B cell (primary cell): Measurements from ENCODE around the gene NDUFS6. TPM values are rescaled to one million over a fixed set of nuclear protein-coding genes. Genes with fewer than 3 reads are reported as not detected.

Source experiments
- ATAC-seq: fragments of 200-7000 bp; cut with Tn5 transposase; one replicate; pipeline ENCODE4 v1.10.0; 2021; ENCODE audit warnings: low read depth, mild to moderate bottlenecking, moderate number of reproducible peaks, moderate library complexity
- CTCF ChIA-PET: fragments of 350-600 bp; sonication (Branson Sonifier 250); formaldehyde crosslinking; loops from one replicate; lab custom pipeline; 2021; ENCODE audit warnings: antibody characterized with exemption, inconsistent platforms; lab: Charles Lee
- POLR2A ChIA-PET: fragments of 350-600 bp; sonication (Branson Sonifier 250); formaldehyde crosslinking; loops from one replicate; lab custom pipeline; 2021; ENCODE audit warnings: antibody characterized with exemption; lab: Charles Lee
- DNase-seq: peaks from one replicate; pipeline ENCODE4 v3.0.0; 2013
- H2AFZ ChIP-seq: 2 replicates; pipeline ENCODE4 v1.6.1; 2012; ENCODE audit warnings: mild to moderate bottlenecking, low read depth, low read length; ENCODE audit not compliant: insufficient read depth, poor library complexity, severe bottlenecking
- H3K27ac ChIP-seq, 2 donors: 1 replicate in 1 of 2; 2 replicates in 1 of 2; pipeline ENCODE4 v1.5.1; 2012 to 2013; ENCODE audit warnings: low read length in 2 of 2, mild to moderate bottlenecking in 2 of 2, moderate library complexity in 1 of 2
- H3K27me3 ChIP-seq, 4 experiments: fragments of 200-600 bp in 1 of 4; sonication (generic) in 1 of 4; replicated peaks in 1 of 4; 1 replicate in 2 of 4; 2 replicates in 2 of 4; pipeline versions ENCODE4 v1.6.1 to v1.7.0; 2013 to 2016; ENCODE audit warnings: low read length in 3 of 4, mild to moderate bottlenecking in 2 of 4, mixed read lengths in 1 of 4, moderate library complexity in 1 of 4; ENCODE audit not compliant: insufficient read depth in 4 of 4, control insufficient read depth in 3 of 4; ENCODE audit errors: control extremely low read depth in 1 of 4
- H3K36me3 ChIP-seq, 2 experiments: replicated peaks in 1 of 2; 1 replicate in 1 of 2; 2 replicates in 1 of 2; pipeline versions ENCODE4 v1.6.1 to v1.7.1; 2013; ENCODE audit warnings: low read length in 1 of 2; ENCODE audit not compliant: insufficient read depth in 2 of 2, control insufficient read depth in 1 of 2; ENCODE audit errors: control extremely low read depth in 1 of 2, extremely low read depth in 1 of 2
- H3K4me1 ChIP-seq, 2 donors: fragments of 200-600 bp in 1 of 2; sonication (generic) in 1 of 2; 1 replicate in 1 of 2; 2 replicates in 1 of 2; pipeline versions ENCODE4 v1.5.1 to v1.6.1; 2013 to 2017; ENCODE audit warnings: low read length in 2 of 2; ENCODE audit not compliant: control insufficient read depth in 2 of 2, insufficient read depth in 2 of 2
- H3K4me2 ChIP-seq: replicated peaks from 2 replicates; pipeline ENCODE3; 2012; ENCODE audit warnings: mild to moderate bottlenecking, low read depth, low read length; ENCODE audit not compliant: poor library complexity, severe bottlenecking
- H3K4me3 ChIP-seq, 5 experiments: fragments of 200-600 bp in 1 of 5; sonication (generic) in 1 of 5; 1 replicate in 3 of 5; 2 replicates in 2 of 5; pipeline versions ENCODE4 v1.5.1 to v1.7.0; 2011 to 2016; ENCODE audit warnings: low read length in 4 of 5, mild to moderate bottlenecking in 4 of 5, low read depth in 2 of 5, control low read depth in 1 of 5, moderate library complexity in 1 of 5; ENCODE audit not compliant: insufficient read depth in 1 of 5; ENCODE audit errors: control extremely low read depth in 1 of 5, extremely low read depth in 1 of 5
- H3K79me2 ChIP-seq: fragments of 200-600 bp; sonication (generic); one replicate; pipeline ENCODE4 v1.6.0; 2016; ENCODE audit warnings: low read length; ENCODE audit not compliant: control insufficient read depth, insufficient read depth
- H3K9ac ChIP-seq: fragments of 200-600 bp; sonication (generic); 2 replicates; pipeline ENCODE4 v1.6.1; 2017; ENCODE audit warnings: mild to moderate bottlenecking, low read length, moderate library complexity
- H3K9me3 ChIP-seq, 3 donors: one replicate each; pipeline versions ENCODE4 v1.6.1 to v1.7.1; 2013; ENCODE audit warnings: low read length in 2 of 3; ENCODE audit not compliant: control insufficient read depth in 2 of 3, insufficient read depth in 1 of 3; ENCODE audit errors: control extremely low read depth in 1 of 3
- H4K20me1 ChIP-seq: 2 replicates; pipeline ENCODE4 v1.6.0; 2012; ENCODE audit warnings: mild to moderate bottlenecking, low read length; ENCODE audit not compliant: insufficient read depth, control insufficient read depth, poor library complexity, severe bottlenecking
- H3K27ac Mint-ChIP-seq: one replicate; pipeline ENCODE4 v1.8.0; 2021; ENCODE audit warnings: mixed read lengths
- H3K27me3 Mint-ChIP-seq: one replicate; pipeline ENCODE4 v1.8.0; 2021; ENCODE audit warnings: mixed read lengths
- H3K4me1 Mint-ChIP-seq: one replicate; pipeline ENCODE4 v1.8.0; 2021; ENCODE audit warnings: mixed read lengths
- H3K4me3 Mint-ChIP-seq: one replicate; pipeline ENCODE4 v1.8.0; 2021; ENCODE audit warnings: mixed read lengths
- H3K9me3 Mint-ChIP-seq: one replicate; pipeline ENCODE4 v1.8.0; 2022; ENCODE audit warnings: mixed read lengths; ENCODE audit not compliant: insufficient read depth
- EZH2 ChIP-seq: IDR thresholded peaks from 2 replicates; pipeline ENCODE4 v1.6.1; 2012; ENCODE audit warnings: borderline replicate concordance, low read depth, mild to moderate bottlenecking, moderate library complexity, low read length; ENCODE audit not compliant: insufficient read depth, poor library complexity, severe bottlenecking
- WGBS: methylation state at CpG from one replicate; pipeline ENCODE4 v1.1.5; 2013; ENCODE audit warnings: missing lambda C conversion rate; ENCODE audit not compliant: insufficient coverage; 5-methylcytosine and 5-hydroxymethylcytosine counted together
- intact Hi-C: fragments of 100-400 bp; cut with micrococcal nuclease; formaldehyde crosslinking; loops from one replicate; pipeline ENCODE4 v1.10.0; 2022
- polyA plus RNA-seq: library from polyadenylated mRNA; depleted of rRNA; stranded (reverse); fragments of >200 nt; gene quantifications from 2 replicates; pipeline ENCODE4 v1.2.3, GENCODE V29; 2012
- total RNA-seq, 2 donors: library from RNA; stranded (reverse); fragments of 120-200 nt in 1 of 2; gene quantifications; 1 replicate in 1 of 2; 2 replicates in 1 of 2; pipeline versions ENCODE4 v1.2.3 to v1.2.4, GENCODE V29; 2013 to 2022
- TF ChIP-seq, protein P1 (sequence below): fragments of 200-600 bp; IDR thresholded peaks from one replicate; pipeline ENCODE4 v1.8.0; 2022; ENCODE audit warnings: antibody characterized with exemption, mild to moderate bottlenecking

The NDUFS6 gene
- total and polyA plus RNA-seq, 2 donors (not counting 1 experiment from before 2014, with no cell fraction given) = 16.9 to 18.0 TPM

DNA sequence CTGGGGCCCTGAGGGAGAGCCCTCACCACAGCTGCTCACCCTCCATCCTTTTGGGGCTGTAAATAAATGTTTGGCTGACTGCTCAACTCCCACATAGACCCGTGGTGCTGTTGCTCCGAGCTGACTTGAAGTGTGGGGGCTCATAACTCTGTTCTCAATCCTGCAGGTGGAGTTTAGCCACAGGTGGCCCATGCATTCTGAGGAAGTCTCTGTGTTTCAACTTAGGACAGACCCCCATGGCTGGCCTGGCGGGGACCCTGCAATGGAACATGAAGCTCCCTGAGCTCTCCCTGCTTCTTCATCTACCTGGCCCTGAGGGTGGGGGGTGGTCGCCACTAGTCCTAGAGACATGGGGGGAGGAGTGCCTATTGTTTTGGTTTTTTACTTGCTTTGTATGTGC lies 19.7 kb downstream of the NDUFS6 start:
- Histone ChIP-seq H4K20me1 (no peaks in the 10 kb centered on the region), H3K9me3 (no peaks in the 10 kb centered on the region), H3K79me2 (no peaks in the 10 kb centered on the region), H3K4me1 (no peaks in the 10 kb centered on the region), H3K27ac (no peak overlapping the region), H3K4me3 (no peak overlapping the region), H2AFZ (no peak overlapping the region), H3K4me2 (no peak overlapping the region), H3K9ac (no peak overlapping the region), H3K27me3 (no peaks in the 10 kb centered on the region), H3K36me3 (peaks cover 1 to 37% of the 10 kb centered on the region in 2 experiments)
- Mint-ChIP-seq H3K4me1 (peaks cover 7% of the 10 kb centered on the region), H3K4me3 (no peak overlapping the region), H3K27me3 (no peaks in the 10 kb centered on the region), H3K9me3 (no peaks in the 10 kb centered on the region), H3K27ac (no peak overlapping the region)
- TF ChIP-seq, protein P1, sequence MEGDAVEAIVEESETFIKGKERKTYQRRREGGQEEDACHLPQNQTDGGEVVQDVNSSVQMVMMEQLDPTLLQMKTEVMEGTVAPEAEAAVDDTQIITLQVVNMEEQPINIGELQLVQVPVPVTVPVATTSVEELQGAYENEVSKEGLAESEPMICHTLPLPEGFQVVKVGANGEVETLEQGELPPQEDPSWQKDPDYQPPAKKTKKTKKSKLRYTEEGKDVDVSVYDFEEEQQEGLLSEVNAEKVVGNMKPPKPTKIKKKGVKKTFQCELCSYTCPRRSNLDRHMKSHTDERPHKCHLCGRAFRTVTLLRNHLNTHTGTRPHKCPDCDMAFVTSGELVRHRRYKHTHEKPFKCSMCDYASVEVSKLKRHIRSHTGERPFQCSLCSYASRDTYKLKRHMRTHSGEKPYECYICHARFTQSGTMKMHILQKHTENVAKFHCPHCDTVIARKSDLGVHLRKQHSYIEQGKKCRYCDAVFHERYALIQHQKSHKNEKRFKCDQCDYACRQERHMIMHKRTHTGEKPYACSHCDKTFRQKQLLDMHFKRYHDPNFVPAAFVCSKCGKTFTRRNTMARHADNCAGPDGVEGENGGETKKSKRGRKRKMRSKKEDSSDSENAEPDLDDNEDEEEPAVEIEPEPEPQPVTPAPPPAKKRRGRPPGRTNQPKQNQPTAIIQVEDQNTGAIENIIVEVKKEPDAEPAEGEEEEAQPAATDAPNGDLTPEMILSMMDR = no peak
- no peak for TF ChIP-seq EZH2
- DNase-seq (no peak), ATAC-seq (no peak)
- 89% methylated on average over 2 of the region's 4 CpGs for whole genome bisulfite sequencing
- POLR2A ChIA-PET = no interaction called here
- intact Hi-C loops = no loop called here
- CTCF ChIA-PET = no interaction called here

GRCh38 chr5:1821862-1822261 lies 20.7 kb downstream of the NDUFS6 start:
- Mint-ChIP-seq H3K27ac (no peak overlapping the region), H3K27me3 (no peaks in the 10 kb centered on the region), H3K4me1 (peaks cover 7% of the 10 kb centered on the region), H3K9me3 (no peaks in the 10 kb centered on the region), H3K4me3 (no peak overlapping the region)
- H2AFZ ChIP-seq = no peak overlapping the region
- TF ChIP-seq, protein P1 = no peak
- no peaks in the 10 kb centered on the region for H3K4me1 ChIP-seq
- ChIA-PET CTCF (no interaction called here), POLR2A (no interaction called here)
- H3K9me3 ChIP-seq = no peaks in the 10 kb centered on the region
- H3K27ac ChIP-seq = no peak overlapping the region
- H3K79me2 ChIP-seq = no peaks in the 10 kb centered on the region
- H3K4me3 ChIP-seq = no peak overlapping the region
- no peaks in the 10 kb centered on the region for H3K27me3 ChIP-seq
- ATAC-seq = no peak
- no peak overlapping the region for H3K4me2 ChIP-seq
- H3K9ac ChIP-seq = no peak overlapping the region
- H4K20me1 ChIP-seq = no peaks in the 10 kb centered on the region
- intact Hi-C loops = no loop called here
- 90% methylated on average over 6 of the region's 8 CpGs for WGBS
- H3K36me3 ChIP-seq = peaks cover 1 to 28% of the 10 kb centered on the region in 2 experiments
- DNase-seq = no peak
